ENCODE measurements around the gene KBTBD12. TPM values are rescaled to one million over a fixed set of nuclear protein-coding genes. Genes with fewer than 3 reads are reported as not detected.

The KBTBD12 gene
- total and polyA plus RNA-seq, 10 donors, result 0.03 to 0.51 (median 0.08) TPM; not detected in 4

DNA sequence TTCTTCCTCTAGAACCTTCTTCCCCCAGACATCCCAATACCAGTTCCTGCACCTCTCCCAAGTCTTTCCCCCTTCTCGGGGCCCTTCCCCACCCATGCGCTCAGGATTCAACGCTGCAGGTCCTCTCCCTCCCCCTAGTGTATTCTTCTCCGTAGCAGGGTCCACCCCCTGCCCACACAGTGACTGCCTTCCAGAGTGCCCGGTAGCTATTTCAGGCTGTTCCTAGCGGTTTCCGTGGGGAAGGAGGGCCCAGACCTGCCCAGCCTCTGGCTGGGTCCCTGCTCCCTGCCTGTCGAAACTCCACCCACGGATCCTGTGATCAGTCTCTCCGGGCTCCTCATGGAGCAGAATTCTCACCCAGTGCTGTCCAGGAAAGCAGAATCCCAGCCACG, 92.0 kb downstream of the KBTBD12 start:
- no peaks in the 10 kb centered on the region for H3K9me3 ChIP-seq
- H3K27me3 ChIP-seq (replicated peaks in 1 of 7), result peaks cover 0 to 60% (median 0%) of the 10 kb centered on the region in 7 donors
- H3K4me3 ChIP-seq, result no peak overlapping the region
- H3K4me1 ChIP-seq, result peaks cover 0 to 6% (median 0%) of the 10 kb centered on the region in 6 donors
- intact Hi-C loops (cut with DNase I; ENCODE audit: low total_unique reads), result no loop called here
- 44 to 71% (median 54%) methylated on average over 11 of the region's 11 CpGs for WGBS, 5 donors
- no peak for DNase-seq
- H3K27ac ChIP-seq, result no peak overlapping the region
- no peaks in the 10 kb centered on the region for H3K36me3 ChIP-seq
- TF ChIP-seq POLR2A (IDR thresholded peaks at IDR 0.05) (no peak), CTCF (IDR thresholded peaks at IDR 0.05 in 8 of 11, conservative IDR thresholded peaks at IDR 0.05 in 3 of 11) (no peak), POLR2AphosphoS5 (IDR thresholded peaks at IDR 0.05) (no peak)

GRCh38 chr3:128009952-128010846, 95.2 kb downstream of the KBTBD12 start:
- 86 to 95% (median 92%) methylated on average over 12 of the region's 12 CpGs for WGBS, 5 donors
- Histone ChIP-seq H3K4me1 (peaks cover 0 to 6% (median 0%) of the 10 kb centered on the region in 6 donors), H3K36me3 (no peaks in the 10 kb centered on the region), H3K27me3 (replicated peaks in 1 of 7) (peaks cover 0 to 48% (median 0%) of the 10 kb centered on the region in 7 donors), H3K27ac (no peak overlapping the region), H3K9me3 (no peaks in the 10 kb centered on the region), H3K4me3 (no peak overlapping the region)
- intact Hi-C loops (cut with DNase I; ENCODE audit: low total_unique reads), result no loop called here
- no peak for TF ChIP-seq CTCF (IDR thresholded peaks at IDR 0.05 in 8 of 11, conservative IDR thresholded peaks at IDR 0.05 in 3 of 11)
- no peak for TF ChIP-seq POLR2AphosphoS5 (IDR thresholded peaks at IDR 0.05)
- TF ChIP-seq POLR2A (IDR thresholded peaks at IDR 0.05), result no peak
- DNase-seq, result no peak

- Histone ChIP-seq H3K9me3 (no peaks in the 10 kb centered on the region), H3K36me3 (no peaks in the 10 kb centered on the region), H3K4me3 (no peak overlapping the region), H3K27me3 (replicated peaks in 1 of 7) (peaks cover 0 to 39% (median 0%) of the 10 kb centered on the region in 7 donors), H3K4me1 (peaks cover 0 to 6% (median 0%) of the 10 kb centered on the region in 6 donors), H3K27ac (no peak overlapping the region)
- no peak for DNase-seq
- WGBS, 5 donors, result 14 to 19% (median 16%) methylated on average over 12 of the region's 12 CpGs
- TF ChIP-seq POLR2AphosphoS5 (IDR thresholded peaks at IDR 0.05) (no peak), POLR2A (IDR thresholded peaks at IDR 0.05) (no peak), CTCF (IDR thresholded peaks at IDR 0.05 in 8 of 11, conservative IDR thresholded peaks at IDR 0.05 in 3 of 11) (no peak)
- intact Hi-C loops (cut with DNase I; ENCODE audit: low total_unique reads), result no loop called here
Observed at GRCh38 chr3:128011140-128011539, 96.1 kb downstream of the KBTBD12 start.

GRCh38 chr3:128012050-128012449, 97.0 kb downstream of the KBTBD12 start:
- TF ChIP-seq CTCF (IDR thresholded peaks at IDR 0.05 in 8 of 11, conservative IDR thresholded peaks at IDR 0.05 in 3 of 11) (no peak), POLR2AphosphoS5 (IDR thresholded peaks at IDR 0.05) (no peak), POLR2A (IDR thresholded peaks at IDR 0.05) (no peak)
- Histone ChIP-seq H3K9me3 (no peaks in the 10 kb centered on the region), H3K27me3 (replicated peaks in 1 of 7) (peaks cover 0 to 30% (median 0%) of the 10 kb centered on the region in 7 donors), H3K4me3 (no peak overlapping the region), H3K27ac (no peak overlapping the region), H3K4me1 (peaks cover 0 to 6% (median 0%) of the 10 kb centered on the region in 6 donors), H3K36me3 (no peaks in the 10 kb centered on the region)
- intact Hi-C loops (cut with DNase I; ENCODE audit: low total_unique reads), result no loop called here
- 90 to 97% (median 93%) methylated on average over 14 of the region's 14 CpGs for WGBS, 5 donors
- no peak for DNase-seq

All from spleen (tissue), 11 donors.